IMR-90 (cell line): ENCODE results near the gene GALNT4. TPM values are rescaled to one million over a fixed set of nuclear protein-coding genes. Genes with fewer than 3 reads are reported as not detected.
A peak's percentile ranks its signal among the peaks of the same experiment; 100 is the strongest.

Source experiments
- ATAC-seq: fragments of 200-7000 bp; cut with Tn5 transposase; 2 replicates; pipeline ENCODE4 v1.9.1; 2020; ENCODE audit warnings: low read depth, mild to moderate bottlenecking, moderate library complexity
- BruUV-seq: library from RNA; stranded (reverse); fragments of 400-500 nt; replicated peaks from 2 replicates; lab custom pipeline; 2021; lab: Mats Ljungman, UMichigan
- CTCF ChIA-PET: fragments of 300-600 bp; formaldehyde crosslinking; extraction: SDS; loops from one replicate; lab custom pipeline; 2021; ENCODE audit warnings: antibody characterized with exemption; lab: Yijun Ruan, JAX
- POLR2A ChIA-PET: fragments of 300-600 bp; sonication (Branson Sonifier 250); formaldehyde crosslinking; loops from one replicate; lab custom pipeline; 2022; ENCODE audit warnings: antibody characterized with exemption; ENCODE audit not compliant: unreplicated experiment; lab: Charles Lee
- DNase-seq: peaks from one replicate; pipeline ENCODE4 v3.0.0; 2013
- H2AFZ ChIP-seq: replicated peaks from 2 replicates; pipeline ENCODE3; 2013; ENCODE audit warnings: low read length, mild to moderate bottlenecking; ENCODE audit not compliant: poor library complexity
- H2AK5ac ChIP-seq: 2 replicates; pipeline ENCODE4 v1.6.1; 2013; ENCODE audit warnings: low read depth, low read length, inconsistent platforms
- H2AK9ac ChIP-seq: replicated peaks from 2 replicates; pipeline ENCODE3; 2013; ENCODE audit warnings: mild to moderate bottlenecking, low read depth, low read length, moderate library complexity; ENCODE audit not compliant: poor library complexity
- H2BK120ac ChIP-seq: 2 replicates; pipeline ENCODE4 v1.6.1; 2013; ENCODE audit warnings: low read depth, low read length, inconsistent platforms
- H2BK15ac ChIP-seq: 3 replicates; pipeline ENCODE4 v1.6.1; 2013; ENCODE audit warnings: low read depth, low read length, inconsistent platforms
- H2BK20ac ChIP-seq: 2 replicates; pipeline ENCODE4 v1.6.1; 2013; ENCODE audit warnings: low read depth, mild to moderate bottlenecking, inconsistent platforms, low read length, moderate library complexity
- H2BK5ac ChIP-seq: 2 replicates; pipeline ENCODE4 v1.6.1; 2013; ENCODE audit warnings: mild to moderate bottlenecking, low read depth, low read length, inconsistent platforms; ENCODE audit not compliant: poor library complexity, severe bottlenecking
- H3K14ac ChIP-seq: replicated peaks from 2 replicates; pipeline ENCODE4 v1.6.1; 2013; ENCODE audit warnings: low read depth, low read length, inconsistent platforms
- H3K18ac ChIP-seq: 2 replicates; pipeline ENCODE4 v1.6.1; 2013; ENCODE audit warnings: low read depth, low read length, control low read depth
- H3K23ac ChIP-seq: 2 replicates; pipeline ENCODE4 v1.6.1; 2013; ENCODE audit warnings: low read depth, low read length, inconsistent platforms
- H3K27ac ChIP-seq: 2 replicates; pipeline ENCODE4 v1.5.1; 2013; ENCODE audit warnings: mild to moderate bottlenecking, control low read depth, low read length; ENCODE audit not compliant: insufficient read depth
- H3K27me3 ChIP-seq: 2 replicates; pipeline ENCODE4 v1.6.1; 2013; ENCODE audit warnings: low read length; ENCODE audit not compliant: control insufficient read depth, insufficient read depth
- H3K36me3 ChIP-seq: 2 replicates; pipeline ENCODE4 v1.6.1; 2013; ENCODE audit warnings: low read length, mixed read lengths; ENCODE audit not compliant: control insufficient read depth, insufficient read depth
- H3K4ac ChIP-seq: 2 replicates; pipeline ENCODE4 v1.6.1; 2013; ENCODE audit warnings: low read depth, low read length, inconsistent platforms
- H3K4me1 ChIP-seq: 2 replicates; pipeline ENCODE4 v1.6.1; 2013; ENCODE audit warnings: low read length, mixed read lengths; ENCODE audit not compliant: control insufficient read depth, insufficient read depth
- H3K4me2 ChIP-seq: 2 replicates; pipeline ENCODE4 v1.6.1; 2013; ENCODE audit warnings: low read depth, mild to moderate bottlenecking, control low read depth, low read length, moderate library complexity
- H3K4me3 ChIP-seq: 2 replicates; pipeline ENCODE4 v1.5.1; 2013; ENCODE audit warnings: low read depth, mild to moderate bottlenecking, control low read depth, low read length, moderate library complexity; ENCODE audit not compliant: insufficient read depth
- H3K56ac ChIP-seq: 2 replicates; pipeline ENCODE4 v1.6.1; 2013; ENCODE audit warnings: low read length, inconsistent platforms; ENCODE audit not compliant: insufficient read depth; ENCODE audit errors: extremely low read depth
- H3K79me1 ChIP-seq, 2 experiments: 2 replicates each; pipeline ENCODE4 v1.6.1; 2013; ENCODE audit warnings: low read length in 2 of 2, inconsistent platforms in 1 of 2, low read depth in 1 of 2
- H3K9ac ChIP-seq: 2 replicates; pipeline ENCODE4 v1.6.1; 2013; ENCODE audit warnings: low read depth, low read length, control low read depth
- H3K9me1 ChIP-seq: 2 replicates; pipeline ENCODE4 v1.6.1; 2013; ENCODE audit warnings: low read length, inconsistent platforms; ENCODE audit not compliant: insufficient read depth
- H3K9me3 ChIP-seq: 2 replicates; pipeline ENCODE4 v1.6.1; 2013; ENCODE audit warnings: low read length; ENCODE audit not compliant: control insufficient read depth, insufficient read depth
- H4K20me1 ChIP-seq: 2 replicates; pipeline ENCODE4 v1.6.1; 2013; ENCODE audit warnings: low read length, inconsistent platforms; ENCODE audit not compliant: insufficient read depth
- H4K5ac ChIP-seq: 2 replicates; pipeline ENCODE4 v1.6.1; 2013; ENCODE audit warnings: mild to moderate bottlenecking, low read depth, low read length, control low read depth
- H4K8ac ChIP-seq, 2 experiments: 2 replicates each; pipeline ENCODE4 v1.6.1; 2013; ENCODE audit warnings: low read depth in 2 of 2, low read length in 2 of 2, control low read depth in 1 of 2, inconsistent platforms in 1 of 2
- H4K91ac ChIP-seq: 2 replicates; pipeline ENCODE4 v1.6.1; 2013; ENCODE audit warnings: low read depth, low read length, inconsistent platforms; ENCODE audit not compliant: insufficient read depth
- CHD1 ChIP-seq: IDR thresholded peaks from 2 replicates; pipeline ENCODE4 v1.6.1; 2012; ENCODE audit warnings: low read depth, low read length, improper control_type of control experiment
- FOS ChIP-seq: fragments of 150-350 bp; IDR thresholded peaks from 2 replicates; pipeline ENCODE4 v1.6.1; 2016; ENCODE audit warnings: low read depth, low read length
- NFE2L2 ChIP-seq: fragments of 150-350 bp; IDR thresholded peaks from 2 replicates; pipeline ENCODE4 v1.6.1; 2016; ENCODE audit warnings: low read depth, mild to moderate bottlenecking, low read length
- RAD21 ChIP-seq: IDR thresholded peaks from 2 replicates; pipeline ENCODE4 v1.6.1; 2012; ENCODE audit warnings: low read length, improper control_type of control experiment
- SMC3 ChIP-seq: fragments of 150-350 bp; IDR thresholded peaks from 2 replicates; pipeline ENCODE4 v1.6.1; 2016; ENCODE audit warnings: low read depth, mild to moderate bottlenecking, antibody characterized with exemption, low read length, moderate library complexity
- WGBS, 2 experiments: methylation state at CpG; one replicate each; pipeline versions ENCODE4 v1.1.5 to v1.1.7; 2013; ENCODE audit warnings: missing lambda C conversion rate in 2 of 2; ENCODE audit not compliant: insufficient read length in 1 of 2; ENCODE audit errors: extremely low coverage in 2 of 2; 5-methylcytosine and 5-hydroxymethylcytosine counted together
- dilution Hi-C: fragments of 300-500 bp; cut with HindIII; formaldehyde crosslinking; loops from one replicate; pipeline ENCODE4 v1.14.3; 2018; ENCODE audit warnings: low sequenced_read_pairs; ENCODE audit not compliant: unreplicated experiment
- in situ Hi-C: fragments of 300-500 bp; cut with MboI; formaldehyde crosslinking; loops from 3 replicates; pipeline ENCODE4 v1.14.3; 2019; ENCODE audit warnings: low sequenced_read_pairs, inconsistent platforms, mixed read lengths
- intact Hi-C: fragments of 100-400 bp; cut with micrococcal nuclease; formaldehyde crosslinking; loops from 2 replicates; pipeline ENCODE4 v1.10.0; 2022
- polyA plus RNA-seq, 3 experiments: library from polyadenylated mRNA; depleted of rRNA; stranded (reverse); fragments of >200 nt; gene quantifications; 2 replicates each; pipeline ENCODE4 v1.2.3, GENCODE V29; 2012; ENCODE audit warnings: low replicate concordance in 1 of 3
- total RNA-seq: library from RNA; depleted of rRNA; stranded (reverse); fragments of >200 nt; gene quantifications from 2 replicates; pipeline ENCODE4 v1.2.3, GENCODE V29; 2012
- TF ChIP-seq, protein P1 (sequence below): conservative IDR thresholded peaks from 2 replicates; pipeline ENCODE4 v1.5.1; 2012; ENCODE audit warnings: mild to moderate bottlenecking, low read depth, low read length, improper control_type of control experiment

GALNT4 gene
- total and polyA plus RNA-seq, 2 of the 4 experiments (the other 2 are of a cell fraction) = 2.6 to 9.0 TPM

DNA sequence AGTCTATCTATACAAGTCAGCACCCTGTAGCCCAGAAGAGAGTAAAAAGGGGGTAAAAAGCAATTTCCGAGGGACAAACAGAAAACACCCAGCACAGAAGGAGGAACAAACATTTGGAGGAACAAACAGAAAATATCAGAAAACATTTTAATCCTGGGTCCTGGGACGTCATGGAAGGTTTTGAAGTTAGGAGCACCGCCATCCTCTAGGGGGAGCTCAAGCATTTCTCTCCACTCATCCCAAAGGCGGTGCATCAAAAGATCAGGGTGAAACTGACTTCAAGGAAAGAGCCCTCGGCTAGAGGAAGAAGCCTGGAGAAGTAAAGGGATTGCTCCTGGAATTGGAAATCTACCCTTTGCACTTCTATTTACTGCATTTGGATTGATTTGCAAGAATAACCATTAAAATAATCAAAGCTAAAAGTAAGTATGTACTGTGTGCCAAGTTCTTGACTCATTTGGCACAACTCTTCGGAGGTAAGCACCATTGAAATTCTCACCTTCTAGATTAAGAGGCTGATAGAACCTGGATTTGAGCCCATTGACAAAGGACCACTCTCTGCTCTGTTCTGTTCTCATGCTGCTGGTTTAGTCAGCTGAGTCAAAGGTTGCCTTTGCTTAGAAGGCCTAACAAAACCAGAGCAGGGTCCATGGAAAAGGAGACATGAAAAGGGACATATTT lies 18.5 kb upstream of the GALNT4 start:
- dilution Hi-C loops = no loop called here
- WGBS, 2 experiments = no CpG with 5 or more reads among the region's 6 CpGs

More for the DNA sequence above, 18.5 kb upstream of the GALNT4 start:
- Histone ChIP-seq H3K4me1 (no peaks in the 10 kb centered on the region), H2BK20ac (no peak overlapping the region), H2AFZ (no peak overlapping the region), H3K9me1 (peaks cover 5% of the 10 kb centered on the region; the same call in 1 of the 2 replicates), H3K56ac (no peak overlapping the region), H4K8ac (no peak overlapping the region), H3K23ac (no peak overlapping the region), H3K9ac (no peak overlapping the region), H2BK15ac (no peak overlapping the region), H3K4me2 (no peak overlapping the region), H3K27ac (no peak overlapping the region), H4K91ac (no peak overlapping the region), H3K4me3 (no peak overlapping the region), H3K18ac (no peak overlapping the region), H3K36me3 (no peaks in the 10 kb centered on the region), H2BK5ac (no peak overlapping the region), H4K5ac (no peak overlapping the region), H3K27me3 (no peaks in the 10 kb centered on the region), H3K79me1 (no peaks in the 10 kb centered on the region), H3K14ac (no peak overlapping the region), H4K20me1 (no peaks in the 10 kb centered on the region), H3K4ac (no peak overlapping the region), H2AK5ac (no peak overlapping the region), H2BK120ac (0 out of 2 replicates have a peak overlapping the region, but pooled peaks have one; percentile 27), H2AK9ac (no peak overlapping the region), H3K9me3 (no peaks in the 10 kb centered on the region)
- peak; percentile 83 for DNase-seq
- ChIA-PET CTCF (interaction anchor here (0.7 to 2.6 kb wide), 6 partner anchors 11 to 1398 kb away, joined by 3 to 9 read pairs (median 4); no protein-coding TSS in a partner anchor), POLR2A (no interaction called here)
- BruUV-seq = no TSS peak
- TF ChIP-seq, protein P1, sequence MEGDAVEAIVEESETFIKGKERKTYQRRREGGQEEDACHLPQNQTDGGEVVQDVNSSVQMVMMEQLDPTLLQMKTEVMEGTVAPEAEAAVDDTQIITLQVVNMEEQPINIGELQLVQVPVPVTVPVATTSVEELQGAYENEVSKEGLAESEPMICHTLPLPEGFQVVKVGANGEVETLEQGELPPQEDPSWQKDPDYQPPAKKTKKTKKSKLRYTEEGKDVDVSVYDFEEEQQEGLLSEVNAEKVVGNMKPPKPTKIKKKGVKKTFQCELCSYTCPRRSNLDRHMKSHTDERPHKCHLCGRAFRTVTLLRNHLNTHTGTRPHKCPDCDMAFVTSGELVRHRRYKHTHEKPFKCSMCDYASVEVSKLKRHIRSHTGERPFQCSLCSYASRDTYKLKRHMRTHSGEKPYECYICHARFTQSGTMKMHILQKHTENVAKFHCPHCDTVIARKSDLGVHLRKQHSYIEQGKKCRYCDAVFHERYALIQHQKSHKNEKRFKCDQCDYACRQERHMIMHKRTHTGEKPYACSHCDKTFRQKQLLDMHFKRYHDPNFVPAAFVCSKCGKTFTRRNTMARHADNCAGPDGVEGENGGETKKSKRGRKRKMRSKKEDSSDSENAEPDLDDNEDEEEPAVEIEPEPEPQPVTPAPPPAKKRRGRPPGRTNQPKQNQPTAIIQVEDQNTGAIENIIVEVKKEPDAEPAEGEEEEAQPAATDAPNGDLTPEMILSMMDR = peak; percentile 96
- TF ChIP-seq RAD21 (peak; percentile 97), CHD1 (no peak), FOS (no peak), NFE2L2 (no peak), SMC3 (peak; percentile 92)
- intact Hi-C loops (loop anchor here (1.0 to 10.0 kb wide), 8 partner anchors 149 to 1398 kb away; no protein-coding TSS in a partner anchor), in situ Hi-C loops (loop anchor here (5.0 to 10.0 kb wide), 3 partner anchors 162 to 1392 kb away; partner anchors contain the start of gene ATP2B1)
- ATAC-seq = peak; percentile 94
